ENCODE results near the gene TH. TPM values are rescaled to one million over a fixed set of nuclear protein-coding genes. Genes with fewer than 3 reads are reported as not detected.
A peak's percentile ranks its signal among the peaks of the same experiment; 100 is the strongest.

Gene TH
- polyA plus RNA-seq, 3 donors, result not detected

DNA sequence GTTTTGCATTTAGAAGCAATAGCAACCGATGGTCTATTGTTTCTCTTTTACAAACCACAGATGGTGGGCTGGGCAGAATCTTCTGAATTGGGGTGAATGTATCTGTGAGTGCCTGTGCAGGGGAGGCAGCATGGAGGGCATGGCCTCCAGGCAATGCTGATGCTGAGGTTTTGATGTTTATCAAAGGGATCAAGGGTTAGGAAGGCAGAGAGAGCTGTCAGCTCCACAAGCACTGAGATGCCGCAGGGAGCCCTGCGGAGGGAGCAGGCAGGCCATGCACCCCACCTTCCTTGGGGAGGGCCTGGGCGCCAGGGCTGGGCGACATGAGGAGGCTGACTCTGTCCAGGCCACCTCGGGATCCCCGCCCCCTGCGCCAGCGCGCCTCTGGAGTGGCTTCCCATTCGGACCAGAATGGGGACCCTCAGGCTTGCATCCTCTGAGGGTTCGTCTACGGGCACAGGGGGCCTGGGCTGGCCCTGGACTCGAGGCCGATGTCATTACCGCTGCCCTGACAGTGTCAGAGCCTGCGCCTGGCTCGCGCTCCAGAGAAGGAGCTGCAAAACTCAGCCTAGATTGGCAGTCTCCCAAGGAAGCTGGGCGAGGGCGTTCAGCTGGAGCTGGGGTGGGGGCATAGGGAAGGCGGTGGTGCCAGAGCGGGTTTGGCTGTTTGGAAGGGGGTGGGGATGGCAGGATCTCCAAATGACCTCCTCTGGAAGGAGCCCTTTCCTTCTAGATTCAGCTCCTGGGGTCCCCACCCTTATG is 13.9 kb upstream of the TH start:
- Histone ChIP-seq H3K9me3 (replicated peaks in 1 of 2; ENCODE audit: control insufficient read depth in 1 of 2, insufficient read depth in 1 of 2, low read length in 2 of 2) (no peaks in the 10 kb centered on the region), H3K4me3 (replicated peaks in 1 of 3; ENCODE audit: low read depth in 2 of 3, low read length in 3 of 3) (no peak overlapping the region), H3K36me3 (replicated peaks in 1 of 2; ENCODE audit: control insufficient read depth in 1 of 2, insufficient read depth in 2 of 2, low read length in 2 of 2) (no peaks in the 10 kb centered on the region), H3K79me2 (ENCODE audit: insufficient read depth, low read length) (no peaks in the 10 kb centered on the region), H3K27ac (ENCODE audit: low read depth in 1 of 2, low read length in 2 of 2) (no peak overlapping the region), H3K4me1 (ENCODE audit: control insufficient read depth in 1 of 2, insufficient read depth in 2 of 2, low read length in 2 of 2) (peaks cover 2 to 13% of the 10 kb centered on the region in 2 donors), H2AFZ (ENCODE audit: insufficient read depth, low read depth, low read length, poor library complexity, severe bottlenecking) (no peak overlapping the region), H3K27me3 (ENCODE audit: control insufficient read depth in 2 of 2, insufficient read depth in 2 of 2, low read length in 2 of 2) (peaks cover 0 to 10% of the 10 kb centered on the region in 2 donors), H4K20me1 (ENCODE audit: insufficient read depth, low read length) (no peaks in the 10 kb centered on the region), H3K4me2 (replicated peaks; ENCODE audit: extremely low read depth, low read length, poor library complexity, severe bottlenecking) (no peak overlapping the region), H3K9ac (ENCODE audit: insufficient read depth, low read length, poor library complexity, severe bottlenecking) (no peak overlapping the region)
- WGBS (ENCODE audit: insufficient coverage), result 81% methylated on average over 18 of the region's 23 CpGs
- Mint-ChIP-seq H3K36me3 (no peaks in the 10 kb centered on the region), H3K27me3 (ENCODE audit: low read depth in 3 of 3) (peaks cover 12 to 17% (median 14%) of the 10 kb centered on the region in 3 donors), H3K27ac (no peak overlapping the region), H3K4me3 (peak overlapping the region in 1 of 2 donors; percentile 19), H3K4me1 (peaks cover 2% of the 10 kb centered on the region), H3K9me3 (peaks cover 0 to 3% (median 0%) of the 10 kb centered on the region in 7 donors)
- TF ChIP-seq, protein P1, sequence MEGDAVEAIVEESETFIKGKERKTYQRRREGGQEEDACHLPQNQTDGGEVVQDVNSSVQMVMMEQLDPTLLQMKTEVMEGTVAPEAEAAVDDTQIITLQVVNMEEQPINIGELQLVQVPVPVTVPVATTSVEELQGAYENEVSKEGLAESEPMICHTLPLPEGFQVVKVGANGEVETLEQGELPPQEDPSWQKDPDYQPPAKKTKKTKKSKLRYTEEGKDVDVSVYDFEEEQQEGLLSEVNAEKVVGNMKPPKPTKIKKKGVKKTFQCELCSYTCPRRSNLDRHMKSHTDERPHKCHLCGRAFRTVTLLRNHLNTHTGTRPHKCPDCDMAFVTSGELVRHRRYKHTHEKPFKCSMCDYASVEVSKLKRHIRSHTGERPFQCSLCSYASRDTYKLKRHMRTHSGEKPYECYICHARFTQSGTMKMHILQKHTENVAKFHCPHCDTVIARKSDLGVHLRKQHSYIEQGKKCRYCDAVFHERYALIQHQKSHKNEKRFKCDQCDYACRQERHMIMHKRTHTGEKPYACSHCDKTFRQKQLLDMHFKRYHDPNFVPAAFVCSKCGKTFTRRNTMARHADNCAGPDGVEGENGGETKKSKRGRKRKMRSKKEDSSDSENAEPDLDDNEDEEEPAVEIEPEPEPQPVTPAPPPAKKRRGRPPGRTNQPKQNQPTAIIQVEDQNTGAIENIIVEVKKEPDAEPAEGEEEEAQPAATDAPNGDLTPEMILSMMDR (IDR thresholded peaks at IDR 0.05), result no peak
- intact Hi-C loops (cut with micrococcal nuclease), result loop anchor here in 1 of 2 donors (1.0 kb wide), 1 partner anchor 234 kb away; no protein-coding TSS in a partner anchor
- DNase-seq, result no peak

DNA sequence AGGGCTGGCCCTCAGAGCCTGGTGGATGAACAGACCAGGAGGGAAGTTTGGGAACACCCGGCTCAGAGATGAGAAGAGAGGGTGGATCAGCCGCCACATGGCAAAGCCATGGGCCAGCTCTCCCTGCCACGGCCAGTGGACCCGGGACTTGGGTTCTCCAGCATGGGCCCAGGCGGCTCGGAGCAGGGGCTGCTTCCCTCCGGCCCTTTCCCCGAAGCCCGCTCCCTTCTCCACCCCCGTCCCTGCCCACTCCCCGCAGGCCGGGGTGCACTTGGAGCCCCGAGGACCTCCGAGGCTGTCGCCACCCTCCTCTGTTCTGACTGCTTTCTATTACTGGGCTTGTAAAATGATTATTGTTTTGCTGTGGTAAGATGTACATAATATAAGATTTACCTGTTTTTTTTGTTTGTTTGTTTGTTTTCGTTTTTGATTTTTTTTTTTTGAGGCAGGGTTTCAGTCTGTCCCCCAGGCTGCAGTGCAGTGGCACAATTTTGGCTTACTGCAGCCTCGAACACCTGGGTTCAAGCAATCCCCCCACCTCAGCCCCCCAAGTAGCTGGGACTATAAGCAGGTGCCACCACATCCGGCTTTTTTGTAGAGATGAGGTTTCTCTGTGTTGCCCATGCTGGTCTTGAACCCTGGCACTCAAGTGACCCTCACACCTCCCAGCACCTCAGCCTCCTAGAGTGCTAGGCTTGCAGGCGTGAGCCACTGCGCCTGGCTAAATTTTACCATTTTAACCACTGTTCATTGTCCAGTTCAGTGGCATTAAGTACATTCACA is 11.3 kb upstream of the TH start:
- H3K36me3 Mint-ChIP-seq, result no peaks in the 10 kb centered on the region
- WGBS (ENCODE audit: insufficient coverage), result 100% methylated on average over 6 of the region's 20 CpGs
- Histone ChIP-seq H3K27ac (ENCODE audit: low read depth in 1 of 2, low read length in 2 of 2) (no peak overlapping the region), H4K20me1 (ENCODE audit: insufficient read depth, low read length) (no peaks in the 10 kb centered on the region), H3K4me1 (ENCODE audit: control insufficient read depth in 1 of 2, insufficient read depth in 2 of 2, low read length in 2 of 2) (peaks cover 0 to 7% of the 10 kb centered on the region in 2 donors), H3K79me2 (ENCODE audit: insufficient read depth, low read length) (no peaks in the 10 kb centered on the region), H3K27me3 (ENCODE audit: control insufficient read depth in 2 of 2, insufficient read depth in 2 of 2, low read length in 2 of 2) (peaks cover 0 to 10% of the 10 kb centered on the region in 2 donors), H3K9ac (ENCODE audit: insufficient read depth, low read length, poor library complexity, severe bottlenecking) (no peak overlapping the region), H3K4me3 (replicated peaks in 1 of 3; ENCODE audit: low read depth in 2 of 3, low read length in 3 of 3) (no peak overlapping the region), H3K36me3 (replicated peaks in 1 of 2; ENCODE audit: control insufficient read depth in 1 of 2, insufficient read depth in 2 of 2, low read length in 2 of 2) (no peaks in the 10 kb centered on the region), H2AFZ (ENCODE audit: insufficient read depth, low read depth, low read length, poor library complexity, severe bottlenecking) (no peak overlapping the region), H3K9me3 (replicated peaks in 1 of 2; ENCODE audit: control insufficient read depth in 1 of 2, insufficient read depth in 1 of 2, low read length in 2 of 2) (no peaks in the 10 kb centered on the region), H3K4me2 (replicated peaks; ENCODE audit: extremely low read depth, low read length, poor library complexity, severe bottlenecking) (no peak overlapping the region)
- DNase-seq, result no peak
- peaks cover 0 to 3% (median 0%) of the 10 kb centered on the region in 7 donors for H3K9me3 Mint-ChIP-seq
- intact Hi-C loops (cut with micrococcal nuclease), result no loop called here
- peaks cover 12 to 14% (median 13%) of the 10 kb centered on the region in 3 donors for H3K27me3 Mint-ChIP-seq (ENCODE audit: low read depth in 3 of 3)
- no peak overlapping the region for H3K27ac Mint-ChIP-seq
- H3K4me1 Mint-ChIP-seq, result no peaks in the 10 kb centered on the region
- no peak overlapping the region for H3K4me3 Mint-ChIP-seq
- TF ChIP-seq, protein P1 (IDR thresholded peaks at IDR 0.05), result no peak
